Fibroblast of lung (primary cell): ENCODE measurements around the gene CEBPE.

Source experiments
- CTCF ChIP-seq, 2 donors: IDR thresholded peaks in 1 of 2; conservative IDR thresholded peaks in 1 of 2; 1 replicate in 1 of 2; 2 replicates in 1 of 2; pipeline ENCODE4 v1.5.1; 2011 to 2012; ENCODE audit warnings: low read length in 2 of 2, control low read depth in 1 of 2, inconsistent platforms in 1 of 2, low read depth in 1 of 2, mild to moderate bottlenecking in 1 of 2
- EZH2 ChIP-seq: IDR thresholded peaks from 2 replicates; pipeline ENCODE4 v1.5.1; 2012; ENCODE audit warnings: low read length, control low read depth, mild to moderate bottlenecking; ENCODE audit errors: missing control alignments

DNA sequence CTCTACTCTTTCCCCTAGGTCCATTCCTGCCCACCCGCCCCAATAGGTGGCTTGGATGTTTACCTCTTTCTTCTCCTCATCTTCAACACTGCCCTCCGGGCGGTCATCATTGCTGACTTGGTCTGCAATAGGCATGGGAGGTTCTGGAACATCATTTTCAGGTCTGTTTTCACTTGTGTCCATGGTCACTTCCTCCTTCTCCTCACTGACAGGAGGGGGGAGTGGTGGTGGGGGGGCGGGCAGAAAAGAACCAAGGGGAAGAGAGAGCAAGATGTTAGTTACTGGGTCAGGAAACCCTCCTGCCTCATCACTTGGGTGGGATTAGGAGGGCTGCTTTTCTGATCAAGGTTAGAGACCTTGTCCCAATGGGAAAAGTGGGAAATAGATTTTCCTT lies 49.6 kb downstream of the CEBPE start:
- TF ChIP-seq EZH2 = no peak
- TF ChIP-seq CTCF (conservative IDR thresholded peaks at IDR 0.05 in 1 of 2, IDR thresholded peaks at IDR 0.05 in 1 of 2; ENCODE audit: low read depth in 1 of 2, low read length in 2 of 2) = no peak
